Activated CD4-positive, alpha-beta T cell treated with anti-CD3 and anti-CD28 coated beads, Interleukin-2, amount 50 U/mL, for 24 hours (primary cell): ENCODE results near the gene ADAM33.

Experiments
- DNase-seq, 2 donors: peaks; one replicate each; pipeline ENCODE4 v3.0.0-alpha.2; 2020; ENCODE audit warnings: low read depth in 1 of 2, low spot score in 1 of 2

ADAM33 gene

GRCh38 chr20:3687655-3688054 lies 5.8 kb upstream of the ADAM33 start:
- no peak for DNase-seq

GRCh38 chr20:3686867-3687321 lies 5.1 kb upstream of the ADAM33 start:
- no peak for DNase-seq

GRCh38 chr20:3686421-3686820 lies 4.6 kb upstream of the ADAM33 start:
- DNase-seq, result no peak

GRCh38 chr20:3685341-3685740 lies 3.5 kb upstream of the ADAM33 start:
- DNase-seq, result no peak

- DNase-seq, result no peak
Measured at GRCh38 chr20:3681352-3681930, 369 bp downstream of the ADAM33 start.

- DNase-seq, result no peak
Measured at GRCh38 chr20:3680701-3681351, 984 bp downstream of the ADAM33 start.

- no peak for DNase-seq
Measured at GRCh38 chr20:3679749-3680700, 1.8 kb downstream of the ADAM33 start.

GRCh38 chr20:3678856-3679720 lies 2.7 kb downstream of the ADAM33 start:
- no peak for DNase-seq

GRCh38 chr20:3678198-3678597 lies 3.6 kb downstream of the ADAM33 start:
- no peak for DNase-seq

GRCh38 chr20:3677733-3678132 lies 4.1 kb downstream of the ADAM33 start:
- DNase-seq, result no peak

GRCh38 chr20:3674995-3675900 lies 6.6 kb downstream of the ADAM33 start:
- no peak for DNase-seq

- no peak for DNase-seq
Measured at GRCh38 chr20:3674447-3674846, 7.4 kb downstream of the ADAM33 start.

- DNase-seq, result no peak
Measured at GRCh38 chr20:3673221-3674070, 8.4 kb downstream of the ADAM33 start.

GRCh38 chr20:3672547-3673171 lies 9.2 kb downstream of the ADAM33 start:
- DNase-seq, result no peak

GRCh38 chr20:3671986-3672546 lies 9.7 kb downstream of the ADAM33 start:
- no peak for DNase-seq

GRCh38 chr20:3670945-3671344 lies 10.9 kb downstream of the ADAM33 start:
- no peak for DNase-seq

- no peak for DNase-seq
Measured at GRCh38 chr20:3670511-3670910, 11.3 kb downstream of the ADAM33 start.

GRCh38 chr20:3669710-3670367 lies 12.0 kb downstream of the ADAM33 start:
- DNase-seq, result no peak
